22Rv1 (cell line): ENCODE data around the gene IKBIP.
"Not testable (repeated sequence)": the region's sequence is repeated elsewhere in the genome, so short reads cannot be mapped to it uniquely, and the experiment has no call there.

Source experiments
- CTCF ChIP-seq: fragments of 450-650 bp; IDR thresholded peaks from 2 replicates; pipeline ENCODE4 v1.5.1; 2017; ENCODE audit warnings: mild to moderate bottlenecking
- ZFX ChIP-seq: fragments of 450-650 bp; IDR thresholded peaks from 2 replicates; pipeline ENCODE4 v1.6.1; 2017; ENCODE audit warnings: antibody characterized with exemption, borderline replicate concordance

GRCh38 chr12:98642801-98643200 is 1.8 kb downstream of the IKBIP start:
- TF ChIP-seq CTCF, ZFX: not testable (repeated sequence)
